Upper lobe of left lung (tissue), 4 donors: ENCODE results near the gene HDAC3.

Experiments used
- CTCF ChIP-seq, 6 experiments: fragments of 450-650 bp in 4 of 6; fragments of 200-600 bp in 2 of 6; sonication (generic) in 2 of 6; IDR thresholded peaks; one replicate each; pipeline ENCODE4 v1.5.1; 2016 to 2019; ENCODE audit warnings: antibody characterized with exemption in 6 of 6
- EP300 ChIP-seq, 4 donors: sonication (generic); formaldehyde crosslinking; IDR thresholded peaks; one replicate each; pipeline ENCODE4 v1.5.1; 2017; ENCODE audit warnings: antibody characterized with exemption in 4 of 4, control low read depth in 2 of 4
- POLR2A ChIP-seq, 4 donors: fragments of 450-650 bp; IDR thresholded peaks; one replicate each; pipeline ENCODE4 v1.5.1; 2016 to 2017; ENCODE audit warnings: antibody characterized with exemption in 4 of 4, mild to moderate bottlenecking in 2 of 4
- POLR2AphosphoS5 ChIP-seq, 2 donors: sonication (generic); formaldehyde crosslinking; IDR thresholded peaks; one replicate each; pipeline ENCODE4 v1.5.1; 2017; ENCODE audit warnings: antibody characterized with exemption in 2 of 2

GRCh38 chr5:141672071-141672840, 35.6 kb upstream of the HDAC3 start:
- TF ChIP-seq CTCF (IDR thresholded peaks at IDR 0.05) (no peak), POLR2A (IDR thresholded peaks at IDR 0.05) (no peak), POLR2AphosphoS5 (IDR thresholded peaks at IDR 0.05) (no peak), EP300 (IDR thresholded peaks at IDR 0.05) (no peak)
